GM19397 (cell line): ENCODE data around the gene ENPP3.

Experiments used
- ATAC-seq: cut with Tn5 transposase; IDR thresholded peaks from one replicate; pipeline ENCODE4 v1.9.1; 2021; ENCODE audit warnings: mild to moderate bottlenecking, moderate library complexity; ENCODE audit not compliant: unreplicated experiment

The ENPP3 gene

GRCh38 chr6:131792091-131792496 is 155.0 kb downstream of the ENPP3 start:
- no peak for ATAC-seq

GRCh38 chr6:131795366-131795765 is 158.3 kb downstream of the ENPP3 start:
- no peak for ATAC-seq
